Kidney epithelial cell (primary cell): ENCODE measurements around the gene EP400. TPM values are rescaled to one million over a fixed set of nuclear protein-coding genes. Genes with fewer than 3 reads are reported as not detected.

Experiments used
- DNase-seq: peaks from one replicate; pipeline ENCODE4 v3.0.0-alpha.2; 2010; ENCODE audit warnings: low read depth
- H3K27me3 ChIP-seq: 2 replicates; pipeline ENCODE4 v1.6.0; 2011; ENCODE audit warnings: low read length; ENCODE audit not compliant: control insufficient read depth, insufficient read depth
- H3K36me3 ChIP-seq: 2 replicates; pipeline ENCODE4 v1.5.1; 2011; ENCODE audit warnings: low read length; ENCODE audit not compliant: control insufficient read depth, insufficient read depth
- H3K4me3 ChIP-seq: 2 replicates; pipeline ENCODE4 v1.5.1; 2011; ENCODE audit warnings: low read depth, mild to moderate bottlenecking, control low read depth, low read length
- CTCF ChIP-seq: IDR thresholded peaks from 2 replicates; pipeline ENCODE4 v1.5.1; 2011; ENCODE audit warnings: mild to moderate bottlenecking, moderate library complexity, low read length, control low read depth, inconsistent platforms; ENCODE audit not compliant: insufficient read depth, poor library complexity, severe bottlenecking
- total RNA-seq: library from RNA; depleted of rRNA; stranded (reverse); fragments of >200 nt; gene quantifications from 2 replicates; pipeline ENCODE4 v1.2.3, GENCODE V29; 2015

EP400 gene
- total RNA-seq, 1 donor from 2014 or later: 21.4 TPM

DNA sequence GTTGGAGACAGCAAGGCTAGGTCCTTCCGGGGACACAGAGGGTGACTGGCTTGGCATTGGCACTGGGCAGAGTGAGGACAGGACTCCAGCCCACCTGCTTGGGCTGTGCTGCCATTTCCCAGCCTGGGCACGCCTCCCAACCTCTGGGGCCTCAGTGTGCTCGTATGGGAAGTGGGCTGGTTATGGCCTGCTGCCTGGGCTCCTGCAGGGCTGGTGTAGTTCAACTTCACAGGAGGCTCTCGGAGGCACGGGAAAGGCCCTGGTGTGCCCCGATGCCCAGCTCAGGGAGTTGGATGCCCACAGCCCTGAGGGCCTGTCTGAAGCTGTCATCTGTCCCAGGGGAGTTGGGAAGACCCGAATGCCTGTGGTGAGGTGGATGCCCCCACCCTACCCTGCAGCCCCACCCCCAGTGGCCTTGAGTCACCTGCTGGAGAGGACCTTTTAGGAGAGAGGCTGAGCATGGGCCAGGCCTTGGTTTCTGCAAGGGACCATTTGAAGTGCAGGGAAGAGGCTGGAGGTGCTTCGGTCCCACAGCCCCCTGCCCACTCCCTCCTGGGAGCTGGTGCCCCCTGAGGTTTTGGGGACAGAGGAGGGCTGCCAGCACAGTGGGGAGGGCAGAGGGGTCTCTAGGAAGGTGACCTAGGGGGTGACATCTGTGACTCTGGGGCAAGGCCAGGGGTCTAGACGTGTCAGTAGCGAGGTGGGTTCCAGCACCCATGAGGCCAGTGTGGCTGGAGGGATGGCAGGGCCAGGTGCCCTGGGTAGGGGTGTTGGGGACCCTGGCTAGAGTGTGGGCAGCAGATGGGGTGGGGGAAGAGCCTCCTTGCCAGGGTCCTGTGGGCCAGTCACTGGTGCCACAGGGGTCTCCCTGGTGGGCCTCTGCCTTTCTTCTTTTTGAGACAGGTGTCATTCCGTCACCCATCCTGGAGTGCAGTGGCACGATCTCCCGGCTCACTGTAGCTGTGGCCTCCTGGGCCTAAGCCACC lies 46.2 kb upstream of the EP400 start:
- Histone ChIP-seq H3K4me3 (no peak overlapping the region), H3K27me3 (no peaks in the 10 kb centered on the region), H3K36me3 (peaks cover 1% of the 10 kb centered on the region)
- no peak for DNase-seq
- no peak for TF ChIP-seq CTCF

DNA sequence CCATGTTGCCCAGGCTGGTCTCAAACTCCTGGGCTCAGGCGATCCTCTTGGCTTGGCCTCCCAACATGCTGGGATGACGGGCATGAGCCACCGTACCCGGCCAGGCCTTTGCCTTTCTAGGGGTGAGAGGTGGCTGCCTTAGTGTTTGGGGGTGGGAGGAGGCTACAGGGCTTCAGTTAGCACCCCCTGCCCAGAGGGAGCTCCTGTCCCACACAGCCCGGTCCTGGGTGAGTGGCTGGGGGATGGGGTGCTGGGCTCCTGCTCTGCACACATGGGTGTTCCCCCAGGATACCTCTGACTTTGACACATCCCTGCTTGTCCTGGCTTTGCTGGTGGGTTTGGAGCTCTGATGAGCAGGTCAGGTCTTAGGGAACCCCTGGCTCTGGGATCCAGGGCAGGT lies 45.4 kb upstream of the EP400 start:
- no peaks in the 10 kb centered on the region for H3K27me3 ChIP-seq
- TF ChIP-seq CTCF: no peak
- H3K36me3 ChIP-seq: peaks cover 1% of the 10 kb centered on the region

DNA sequence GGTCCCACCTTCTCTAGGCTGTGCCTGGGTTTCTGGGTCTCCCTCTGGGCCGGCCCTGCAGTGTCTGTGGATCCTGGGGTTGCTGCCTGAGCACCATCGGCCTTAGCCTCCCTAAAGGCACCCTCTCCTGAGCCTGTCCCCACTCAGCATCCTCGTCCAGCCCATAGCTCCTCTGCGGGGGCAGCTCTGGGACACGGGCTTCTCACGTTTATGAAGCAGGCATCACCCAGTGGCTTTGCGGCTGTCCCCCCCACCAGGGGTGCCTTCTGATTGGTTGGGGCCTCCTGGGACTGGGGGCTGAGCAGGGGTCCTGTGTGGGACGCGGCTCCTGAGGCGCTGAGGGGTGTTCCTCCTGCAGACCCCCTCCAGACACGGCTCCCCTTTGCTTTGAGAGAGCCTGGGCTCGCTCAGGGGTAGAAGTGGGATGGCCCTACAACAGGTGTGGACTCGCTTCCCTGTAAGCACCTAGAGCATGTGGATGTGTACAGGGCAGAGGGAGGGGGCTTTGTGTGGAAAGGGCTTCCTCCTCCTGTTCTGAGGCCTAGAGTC lies 44.6 kb upstream of the EP400 start:
- Histone ChIP-seq H3K4me3 (no peak overlapping the region), H3K36me3 (peaks cover 1% of the 10 kb centered on the region), H3K27me3 (no peaks in the 10 kb centered on the region)
- no peak for TF ChIP-seq CTCF
- DNase-seq: no peak

More for the DNA sequence above, 45.4 kb upstream of the EP400 start:
- no peak for DNase-seq
- no peak overlapping the region for H3K4me3 ChIP-seq

- no peak for DNase-seq
- Histone ChIP-seq H3K36me3 (peaks cover 1% of the 10 kb centered on the region), H3K27me3 (no peaks in the 10 kb centered on the region), H3K4me3 (no peak overlapping the region)
- TF ChIP-seq CTCF: no peak
These were observed 44.1 kb upstream of the EP400 start for GRCh38 chr12:131905630-131906091.

- no peak for DNase-seq
- Histone ChIP-seq H3K4me3 (no peak overlapping the region), H3K36me3 (peaks cover 3% of the 10 kb centered on the region), H3K27me3 (no peaks in the 10 kb centered on the region)
- no peak for TF ChIP-seq CTCF
These were observed 42.2 kb upstream of the EP400 start for GRCh38 chr12:131907379-131908091.
